Retinal pigment epithelial cell (primary cell): Measurements from ENCODE around the gene HSPB6.

Source experiments
- DNase-seq: peaks from one replicate; pipeline ENCODE4 v3.0.0-alpha.2; 2010; ENCODE audit warnings: low read depth
- H3K4me3 ChIP-seq: 2 replicates; pipeline ENCODE4 v1.5.1; 2011; ENCODE audit warnings: mild to moderate bottlenecking, low read length, control low read depth, moderate library complexity
- TF ChIP-seq, protein P1 (sequence below): conservative IDR thresholded peaks from 2 replicates; pipeline ENCODE4 v1.5.1; 2011; ENCODE audit warnings: low read depth, low read length, control low read depth, inconsistent platforms

Gene HSPB6

DNA sequence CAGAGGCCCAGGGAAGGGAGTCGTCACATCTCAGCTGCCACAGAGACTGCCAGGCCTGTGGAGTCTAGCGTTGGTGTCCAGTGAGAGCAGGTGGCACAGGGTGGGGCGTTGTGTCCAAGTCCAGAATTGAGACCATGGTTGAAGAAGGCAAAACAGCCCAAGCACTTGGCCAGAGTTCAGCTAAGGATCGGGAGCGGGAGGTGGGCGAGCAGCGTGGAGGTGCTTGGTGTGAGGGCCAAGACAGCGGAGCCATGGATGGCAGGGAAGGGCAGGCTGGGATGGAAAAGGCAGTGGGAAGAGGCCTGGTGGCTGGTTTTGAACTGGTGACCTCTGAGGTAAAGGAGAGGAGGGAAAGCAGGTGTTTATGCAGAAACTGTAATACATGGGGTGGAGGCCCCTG is 22.6 kb downstream of the HSPB6 start:
- DNase-seq: no peak
- TF ChIP-seq, protein P1, sequence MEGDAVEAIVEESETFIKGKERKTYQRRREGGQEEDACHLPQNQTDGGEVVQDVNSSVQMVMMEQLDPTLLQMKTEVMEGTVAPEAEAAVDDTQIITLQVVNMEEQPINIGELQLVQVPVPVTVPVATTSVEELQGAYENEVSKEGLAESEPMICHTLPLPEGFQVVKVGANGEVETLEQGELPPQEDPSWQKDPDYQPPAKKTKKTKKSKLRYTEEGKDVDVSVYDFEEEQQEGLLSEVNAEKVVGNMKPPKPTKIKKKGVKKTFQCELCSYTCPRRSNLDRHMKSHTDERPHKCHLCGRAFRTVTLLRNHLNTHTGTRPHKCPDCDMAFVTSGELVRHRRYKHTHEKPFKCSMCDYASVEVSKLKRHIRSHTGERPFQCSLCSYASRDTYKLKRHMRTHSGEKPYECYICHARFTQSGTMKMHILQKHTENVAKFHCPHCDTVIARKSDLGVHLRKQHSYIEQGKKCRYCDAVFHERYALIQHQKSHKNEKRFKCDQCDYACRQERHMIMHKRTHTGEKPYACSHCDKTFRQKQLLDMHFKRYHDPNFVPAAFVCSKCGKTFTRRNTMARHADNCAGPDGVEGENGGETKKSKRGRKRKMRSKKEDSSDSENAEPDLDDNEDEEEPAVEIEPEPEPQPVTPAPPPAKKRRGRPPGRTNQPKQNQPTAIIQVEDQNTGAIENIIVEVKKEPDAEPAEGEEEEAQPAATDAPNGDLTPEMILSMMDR: no peak
- no peak overlapping the region for H3K4me3 ChIP-seq

DNA sequence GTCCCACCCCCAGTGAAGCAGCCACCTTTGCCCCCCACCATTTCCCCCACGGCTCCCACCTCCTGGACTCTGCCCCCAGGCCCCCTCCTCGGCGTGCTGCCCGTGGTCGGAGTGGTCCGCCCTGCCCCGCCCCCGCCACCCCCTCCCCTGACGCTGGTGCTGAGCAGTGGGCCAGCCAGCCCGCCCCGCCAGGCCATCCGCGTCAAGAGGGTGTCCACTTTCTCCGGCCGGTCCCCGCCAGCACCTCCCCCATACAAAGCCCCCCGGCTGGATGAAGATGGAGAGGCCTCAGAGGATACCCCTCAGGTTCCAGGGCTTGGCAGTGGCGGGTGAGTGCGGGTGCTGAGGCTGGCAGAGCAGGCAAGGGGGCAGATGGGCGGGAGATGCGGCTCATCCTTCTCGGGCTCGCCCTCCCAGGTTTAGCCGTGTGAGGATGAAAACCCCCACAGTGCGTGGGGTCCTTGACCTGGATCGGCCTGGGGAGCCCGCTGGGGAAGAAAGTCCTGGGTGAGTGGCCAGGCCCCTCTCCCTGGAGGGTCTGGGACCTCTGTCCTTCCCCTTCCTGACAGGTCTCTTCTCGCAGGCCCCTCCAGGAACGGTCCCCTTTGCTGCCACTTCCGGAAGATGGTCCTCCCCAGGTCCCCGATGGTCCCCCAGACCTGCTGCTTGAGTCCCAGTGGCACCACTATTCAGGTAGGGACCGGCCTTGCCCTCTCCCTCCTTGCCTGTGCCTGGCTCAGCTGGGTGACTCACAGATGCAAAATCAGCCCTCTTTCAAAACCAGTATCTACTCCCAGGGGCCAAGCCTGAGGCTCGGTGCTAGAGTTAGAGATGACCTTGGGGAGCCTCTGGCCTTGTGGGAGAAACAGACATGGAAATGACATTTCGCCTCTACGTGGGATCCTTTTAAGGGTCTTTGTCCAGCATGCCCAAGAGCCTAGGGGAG is 23.4 kb downstream of the HSPB6 start:
- TF ChIP-seq, protein P1: no peak
- DNase-seq: no peak
- no peak overlapping the region for H3K4me3 ChIP-seq

DNA sequence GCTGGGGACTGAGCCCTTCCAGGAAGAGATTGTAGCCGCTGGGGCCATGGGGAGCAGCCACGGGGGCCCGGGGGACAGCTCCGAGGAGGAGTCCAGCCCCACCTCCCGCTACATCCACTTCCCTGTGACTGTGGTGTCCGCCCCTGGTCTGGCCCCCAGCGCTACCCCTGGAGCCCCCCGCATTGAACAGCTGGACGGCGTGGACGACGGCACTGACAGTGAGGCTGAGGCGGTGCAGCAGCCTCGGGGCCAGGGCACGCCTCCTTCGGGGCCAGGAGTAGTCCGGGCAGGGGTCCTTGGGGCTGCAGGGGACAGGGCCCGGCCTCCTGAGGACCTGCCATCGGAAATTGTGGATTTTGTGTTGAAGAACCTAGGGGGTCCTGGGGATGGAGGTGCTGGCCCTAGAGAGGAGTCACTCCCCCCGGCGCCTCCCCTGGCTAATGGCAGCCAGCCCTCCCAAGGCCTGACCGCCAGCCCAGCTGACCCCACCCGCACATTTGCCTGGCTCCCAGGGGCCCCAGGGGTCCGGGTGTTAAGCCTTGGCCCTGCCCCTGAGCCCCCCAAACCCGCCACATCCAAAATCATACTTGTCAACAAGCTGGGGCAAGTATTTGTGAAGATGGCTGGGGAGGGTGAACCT is 24.2 kb downstream of the HSPB6 start:
- TF ChIP-seq, protein P1: no peak
- no peak for DNase-seq
- H3K4me3 ChIP-seq: no peak overlapping the region

DNA sequence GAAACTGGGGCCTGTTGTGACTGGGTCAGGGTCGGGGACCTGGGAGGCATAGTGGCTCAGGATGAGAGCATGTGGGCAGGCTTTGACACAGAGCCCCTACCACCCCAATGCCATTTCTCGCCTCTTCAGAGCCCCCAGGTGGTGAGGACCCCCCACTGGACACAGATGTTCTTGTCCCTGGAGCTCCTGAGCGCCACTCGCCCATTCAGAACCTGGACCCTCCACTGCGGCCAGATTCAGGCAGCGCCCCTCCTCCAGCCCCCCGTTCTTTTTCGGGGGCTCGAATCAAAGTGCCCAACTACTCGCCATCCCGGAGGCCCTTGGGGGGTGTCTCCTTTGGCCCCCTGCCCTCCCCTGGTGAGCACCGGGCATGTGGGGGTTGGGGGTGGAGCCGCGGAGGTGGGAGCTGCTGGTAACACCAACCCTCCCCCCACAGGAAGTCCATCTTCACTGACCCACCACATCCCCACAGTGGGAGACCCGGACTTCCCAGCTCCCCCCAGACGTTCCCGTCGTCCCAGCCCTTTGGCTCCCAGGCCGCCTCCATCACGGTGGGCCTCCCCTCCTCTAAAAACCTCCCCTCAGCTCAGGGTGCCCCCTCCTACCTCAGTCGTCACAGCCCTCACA is 24.9 kb downstream of the HSPB6 start:
- TF ChIP-seq, protein P1: no peak
- DNase-seq: no peak
- no peak overlapping the region for H3K4me3 ChIP-seq

DNA sequence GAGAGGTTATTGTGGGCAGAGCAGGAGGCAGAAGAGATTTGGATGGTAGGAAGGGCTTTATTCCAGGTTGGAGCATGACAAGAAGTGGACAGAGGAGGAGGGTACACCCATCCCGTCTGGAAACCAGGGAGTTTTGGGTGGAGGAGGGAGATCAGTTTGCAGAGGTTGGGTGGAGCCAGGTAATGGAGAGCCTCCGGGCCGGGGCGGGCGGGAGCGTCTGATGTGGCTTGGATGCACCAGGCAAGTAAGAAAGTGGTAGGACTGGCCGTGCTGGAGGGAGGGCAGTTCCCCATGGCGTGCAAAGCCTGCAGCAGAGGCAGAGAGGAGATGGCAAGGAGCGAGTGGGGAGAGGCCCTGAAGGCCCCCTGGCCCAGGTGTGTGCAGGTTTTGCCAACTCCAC is 25.5 kb downstream of the HSPB6 start:
- DNase-seq: no peak
- TF ChIP-seq, protein P1: no peak
- H3K4me3 ChIP-seq: no peak overlapping the region

DNA sequence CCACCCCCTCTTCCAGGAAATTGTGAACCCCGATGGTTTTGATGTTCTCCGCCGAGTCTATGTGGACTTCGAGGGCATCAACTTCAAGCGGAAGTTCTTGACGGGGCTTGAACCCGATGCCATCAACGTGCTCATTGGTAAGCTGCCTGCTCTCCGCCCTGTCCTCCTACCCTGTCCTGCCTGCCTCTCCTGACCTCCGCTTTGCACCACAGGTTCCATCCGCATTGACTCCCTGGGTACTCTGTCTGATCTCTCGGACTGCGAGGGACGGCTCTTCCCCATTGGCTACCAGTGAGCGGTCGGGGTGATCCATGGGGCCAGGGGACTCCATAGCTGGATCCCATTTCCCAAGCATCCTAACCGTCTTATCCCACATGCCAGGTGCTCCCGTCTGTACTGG is 26.5 kb downstream of the HSPB6 start:
- DNase-seq: no peak
- TF ChIP-seq, protein P1: no peak
- H3K4me3 ChIP-seq: no peak overlapping the region
